ENCODE results near the gene SLC1A1.
"Not testable (repeated sequence)": the region's sequence is repeated elsewhere in the genome, so short reads cannot be mapped to it uniquely, and the experiment has no call there.

The SLC1A1 gene

DNA sequence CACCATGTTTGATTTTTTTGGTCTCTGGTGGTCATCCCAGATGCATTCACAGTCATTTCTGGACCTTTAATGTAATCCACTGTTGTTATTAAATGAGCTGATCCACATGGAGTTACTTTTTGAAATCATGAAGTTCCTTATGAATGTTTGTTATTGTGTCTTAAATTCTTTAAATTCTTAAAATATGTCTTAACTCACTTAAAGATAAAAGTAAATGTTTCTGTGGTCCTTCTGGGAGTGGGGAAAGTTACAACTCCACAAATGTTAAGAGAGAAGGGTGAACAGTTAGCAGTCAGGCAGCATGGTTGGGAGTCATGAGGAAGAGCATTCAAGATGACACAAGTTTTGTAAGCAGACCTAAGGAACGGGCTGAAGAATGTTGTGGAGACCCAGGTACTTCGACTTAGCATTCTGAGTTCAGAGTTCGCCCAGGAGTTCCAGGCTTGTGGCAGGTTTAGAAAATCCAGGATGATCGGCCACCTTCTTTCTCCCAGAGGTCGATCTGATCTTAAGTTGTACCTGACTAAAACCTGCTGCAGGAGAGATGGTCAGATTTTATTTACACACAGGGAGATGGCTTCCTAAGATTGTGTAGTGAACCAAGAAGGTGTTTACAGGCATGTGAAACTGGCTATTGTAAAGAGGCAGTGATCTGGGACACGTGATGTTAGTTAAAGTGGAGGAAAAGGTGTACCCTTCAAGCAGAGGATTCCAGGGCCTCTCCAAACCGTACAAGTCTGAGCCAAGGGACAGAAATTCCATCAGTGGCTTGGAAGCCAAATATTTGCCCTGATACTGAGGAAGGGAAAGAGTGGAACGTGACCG is 17.2 kb downstream of the SLC1A1 start:
- no peak for DNase-seq

DNA sequence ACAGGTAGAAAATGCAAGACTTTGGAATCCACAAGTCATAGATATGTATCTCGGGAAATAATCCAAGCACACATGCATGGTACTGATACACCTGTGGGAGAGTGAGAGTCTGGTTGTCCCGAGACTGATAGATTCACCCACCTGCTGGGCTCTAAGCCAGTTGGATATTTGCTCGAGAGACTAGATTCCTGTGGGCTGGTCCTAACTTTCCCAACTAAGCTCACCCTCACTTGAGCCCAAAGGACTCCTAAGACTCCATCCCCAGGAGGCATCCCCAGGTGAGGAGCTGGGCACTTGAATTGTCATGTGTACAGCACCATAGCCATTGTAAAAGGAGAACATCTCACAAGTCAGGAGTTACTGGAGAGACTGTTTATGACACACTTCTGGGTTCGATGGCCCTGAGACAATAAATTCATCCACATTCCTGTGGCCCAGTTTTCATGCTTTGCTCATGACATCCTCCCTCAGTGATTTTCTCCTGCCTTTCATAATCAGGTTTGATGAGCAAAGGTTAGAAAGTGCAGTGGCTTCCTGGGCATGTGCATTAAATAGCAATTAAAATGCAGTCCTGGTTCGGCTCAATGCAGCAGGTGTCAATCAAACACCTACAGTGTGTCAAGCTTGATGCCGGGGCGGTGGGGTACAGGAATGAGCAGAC is 18.1 kb downstream of the SLC1A1 start:
- DNase-seq = no peak

DNA sequence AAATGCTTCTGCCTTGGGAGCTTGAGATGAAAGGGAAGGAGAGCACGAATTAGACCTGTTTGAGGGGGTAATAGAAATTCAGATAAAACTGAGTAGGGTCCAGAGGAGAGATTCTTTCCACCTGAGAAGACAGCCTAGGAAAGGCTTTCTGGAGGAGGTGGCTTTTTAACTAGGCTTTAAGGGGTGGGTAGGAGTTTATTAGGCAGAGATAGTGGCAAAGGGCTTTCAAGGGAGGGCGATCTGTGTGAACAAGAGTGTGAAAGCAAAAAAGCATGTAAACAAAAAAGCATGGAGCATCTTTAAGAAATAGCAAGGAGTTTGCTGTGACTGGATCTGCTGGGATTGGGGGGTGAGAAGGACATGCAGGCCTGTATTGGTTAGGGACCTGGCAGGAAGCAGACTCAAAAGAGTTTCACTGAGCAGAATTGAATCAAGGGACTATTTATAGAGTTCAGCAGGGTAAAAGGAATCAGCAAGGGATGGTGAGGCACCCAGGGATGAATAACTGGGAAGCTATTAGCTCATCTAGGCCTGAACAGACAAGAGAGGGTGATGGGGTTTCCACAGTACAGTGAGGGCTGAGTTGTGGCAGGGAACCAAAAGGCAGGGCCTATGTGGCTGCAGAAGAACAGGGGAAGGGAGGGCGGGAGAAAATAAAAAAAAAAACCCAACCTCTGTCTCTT is 18.8 kb downstream of the SLC1A1 start:
- no peak for DNase-seq

DNA sequence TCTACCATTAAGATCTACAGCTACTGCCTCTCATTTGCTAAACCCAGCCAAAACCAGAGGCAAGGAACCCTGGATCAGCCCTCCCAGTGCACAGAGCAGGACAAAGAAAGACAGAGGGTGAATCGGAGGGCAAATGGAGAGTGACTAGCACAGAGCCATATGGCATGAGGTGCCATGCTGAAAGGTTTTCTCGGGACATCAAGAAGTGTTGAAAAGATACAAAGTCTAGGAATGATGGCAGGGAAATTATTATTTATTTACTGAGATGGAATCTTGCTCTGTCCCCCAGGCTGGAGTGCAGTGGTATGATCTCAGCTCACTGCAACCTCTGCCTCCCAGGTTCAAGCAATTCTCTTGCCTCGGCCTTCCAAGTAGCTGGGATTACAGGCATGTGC is 19.3 kb downstream of the SLC1A1 start:
- no peak for DNase-seq

DNA sequence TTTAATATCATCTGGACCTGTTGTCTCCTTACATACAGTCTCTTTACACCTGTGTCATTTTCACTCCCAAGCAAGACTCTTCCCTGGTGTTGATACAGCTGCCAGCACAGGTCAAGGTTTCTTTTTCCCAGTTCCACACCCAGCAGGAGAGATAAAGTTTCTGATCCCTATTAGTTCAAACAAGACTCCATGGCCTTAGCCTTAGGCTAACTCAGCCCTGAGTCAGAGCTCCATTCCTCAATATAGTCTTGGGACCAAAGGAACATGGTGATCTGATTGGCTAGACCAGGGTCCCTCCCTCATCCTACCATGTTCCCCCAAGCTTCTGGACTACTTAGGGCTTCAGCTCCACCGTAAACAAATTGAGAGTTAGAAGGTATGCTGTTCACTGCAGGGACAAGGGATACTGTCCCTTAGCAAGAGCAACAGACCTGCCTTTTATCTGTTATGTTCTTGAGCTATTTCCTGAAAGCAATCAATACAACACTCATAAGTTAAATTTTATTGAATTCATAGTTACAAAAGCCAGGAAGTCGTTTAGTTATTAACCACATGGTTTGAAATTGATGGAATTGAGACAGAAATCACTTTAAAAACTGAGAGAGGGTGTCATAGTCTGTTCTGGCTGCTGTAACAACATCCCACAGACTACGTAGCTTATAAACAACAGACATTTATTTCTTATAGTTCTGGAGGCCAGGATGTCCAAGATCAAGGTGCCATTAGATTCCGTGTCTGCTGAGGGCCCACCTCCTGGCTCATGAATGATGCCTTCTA is 20.5 kb downstream of the SLC1A1 start:
- DNase-seq = no peak

DNA sequence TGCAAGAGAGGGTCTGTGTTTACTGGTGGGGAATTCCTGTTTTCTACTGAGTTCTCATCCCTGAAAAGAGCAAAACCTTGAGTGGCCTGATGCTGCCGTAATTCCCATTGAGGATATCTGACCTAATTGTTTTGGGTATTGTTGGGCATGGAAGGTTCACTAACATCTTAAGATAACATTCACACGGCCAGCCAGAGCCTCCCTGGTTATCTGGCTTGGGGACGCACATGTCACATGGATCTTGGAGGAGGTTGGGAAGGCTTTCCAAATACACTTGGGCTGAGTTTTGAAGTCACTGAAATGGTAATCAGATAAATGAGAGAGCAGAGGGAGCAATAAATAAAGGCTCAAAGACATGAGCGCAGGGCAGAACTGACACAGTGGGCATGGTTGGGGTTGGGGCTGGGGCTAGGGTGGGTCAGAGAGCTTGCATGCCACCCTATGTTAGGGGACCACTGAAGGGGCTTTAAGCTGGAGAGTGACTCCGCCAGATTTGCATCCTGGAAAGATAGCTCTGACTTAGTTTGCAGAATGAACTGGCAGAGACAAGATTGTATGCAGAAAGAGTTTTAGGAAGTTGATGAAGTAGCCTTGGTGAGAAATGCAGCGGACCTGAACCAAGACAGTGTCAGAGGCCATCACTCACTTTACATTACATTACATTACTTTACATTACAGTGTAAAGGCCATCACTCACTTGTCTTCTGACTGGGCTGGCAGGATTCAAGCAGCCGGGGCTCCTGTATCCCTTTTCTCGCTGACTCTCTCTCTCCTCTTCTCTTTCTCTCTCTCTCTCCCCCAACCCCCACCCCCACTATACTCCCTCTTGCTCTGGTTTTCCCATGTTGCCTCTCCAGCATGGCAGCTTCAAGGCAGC is 24.2 kb downstream of the SLC1A1 start:
- no peak for DNase-seq

DNA sequence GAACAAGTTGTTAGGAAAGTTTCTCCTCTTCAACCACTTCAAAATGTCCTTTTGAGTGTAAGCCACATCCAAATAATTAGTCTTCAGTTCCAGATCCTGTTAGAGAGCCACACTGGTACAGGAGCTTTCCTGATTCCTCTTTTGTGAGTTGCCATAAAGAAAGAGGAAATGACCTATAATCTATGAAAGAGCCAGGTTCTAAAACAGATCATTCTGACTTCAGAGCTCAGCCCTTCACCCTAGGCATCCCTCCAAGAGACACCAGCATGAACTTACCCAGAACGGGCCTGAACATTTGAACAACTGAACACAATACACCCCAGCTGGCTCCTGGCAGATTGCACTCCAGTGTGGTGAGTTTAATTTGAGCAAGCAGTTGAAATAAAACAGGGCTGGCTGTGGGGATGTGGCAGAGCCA is 25.7 kb downstream of the SLC1A1 start:
- DNase-seq = no peak

DNA sequence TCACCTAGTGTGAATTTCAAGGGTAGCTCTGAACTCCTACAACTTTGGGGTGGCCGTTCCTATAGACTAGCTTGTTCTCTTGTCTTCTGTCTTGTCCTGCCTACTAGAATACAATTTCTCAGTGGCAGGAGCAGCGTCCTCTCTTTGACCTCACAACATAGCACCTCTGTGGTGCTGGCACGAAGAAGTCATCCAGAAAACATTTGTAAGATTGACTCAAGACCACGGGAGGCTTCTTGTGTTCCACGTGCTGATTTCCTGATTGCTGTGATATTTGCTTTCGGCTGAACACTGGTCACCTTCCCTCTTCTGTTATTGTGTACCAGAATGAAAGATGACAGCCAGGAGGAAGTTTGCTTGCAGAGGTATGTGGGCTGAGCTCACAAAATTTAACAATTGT is 27.0 kb downstream of the SLC1A1 start:
- DNase-seq = no peak

DNA sequence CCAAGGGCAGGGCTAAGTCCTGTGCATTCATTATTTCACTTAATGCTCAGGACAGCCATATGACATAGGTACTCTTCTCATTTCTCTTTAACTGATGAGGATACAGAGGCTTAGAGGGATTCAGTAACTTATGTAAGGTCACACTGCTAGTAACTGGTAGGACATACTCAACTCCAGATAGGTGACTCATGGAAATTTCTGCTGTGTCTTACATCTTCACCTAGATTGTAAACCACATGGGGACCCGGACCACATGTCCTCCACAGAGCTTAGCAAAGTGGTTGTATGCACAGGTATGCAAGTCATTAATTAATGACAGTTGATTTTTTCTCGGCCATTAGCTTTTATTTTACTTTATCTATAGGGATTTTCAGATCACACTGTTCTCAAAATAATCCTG is 29.3 kb downstream of the SLC1A1 start:
- no peak for DNase-seq

DNA sequence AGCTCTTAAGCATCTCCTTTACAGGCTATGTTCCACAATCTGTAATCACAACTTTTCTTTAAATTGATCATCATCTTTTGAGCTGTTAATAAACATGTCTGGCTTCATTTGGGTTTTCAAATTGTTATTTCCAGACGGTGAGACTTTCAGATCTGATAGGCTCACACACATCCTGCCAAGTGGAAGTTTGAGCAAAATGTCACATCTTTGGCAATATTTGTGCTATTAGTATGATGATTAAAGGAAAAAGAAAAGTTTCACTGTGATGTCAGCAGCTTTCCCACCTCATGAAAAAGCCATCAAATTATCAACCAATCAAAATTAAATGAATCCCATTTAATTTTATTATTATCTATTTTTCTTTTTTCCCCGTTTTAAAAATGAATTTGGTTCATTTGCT is 29.8 kb downstream of the SLC1A1 start:
- no peak for DNase-seq

DNA sequence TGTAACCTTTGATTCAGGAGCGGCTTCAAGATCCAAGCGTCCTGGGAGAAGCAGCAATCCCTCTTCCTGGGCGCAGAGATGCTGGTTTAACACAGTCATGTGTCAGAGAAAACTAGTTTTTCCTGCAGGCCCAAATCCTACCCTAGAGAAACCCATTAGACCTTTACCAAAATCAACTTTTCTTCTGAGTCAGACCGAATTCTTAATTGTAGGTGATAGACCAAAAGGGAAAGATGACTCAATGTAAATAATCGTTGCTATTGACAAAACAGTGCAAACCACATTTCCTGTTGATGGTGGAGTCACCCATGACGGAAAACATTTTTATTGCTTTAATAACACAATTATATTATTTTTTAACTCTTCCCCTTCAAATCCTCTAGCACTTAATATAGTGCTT is 40.1 kb downstream of the SLC1A1 start:
- DNase-seq = peak in 1 of 2 donors; percentile 43

DNA sequence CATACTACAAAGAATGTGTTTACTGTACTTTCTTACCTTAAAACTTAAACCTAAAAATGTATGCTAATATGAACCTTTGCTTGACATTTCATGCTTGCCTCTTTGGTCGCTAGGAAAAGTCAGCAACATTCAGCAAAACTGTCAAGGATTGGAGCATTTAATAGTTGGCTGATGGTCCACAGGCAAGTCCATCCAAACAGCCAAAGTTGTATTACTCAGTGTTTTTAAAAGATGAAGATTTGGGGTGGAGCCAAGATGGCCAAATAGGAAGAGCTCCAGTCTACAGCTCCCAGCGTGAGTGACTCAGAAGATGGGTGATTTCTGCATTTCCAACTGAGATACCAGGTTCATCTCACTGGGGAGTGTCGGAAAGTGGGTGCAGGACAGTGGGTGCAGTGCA is 40.6 kb downstream of the SLC1A1 start:
- not testable (repeated sequence) for DNase-seq

DNA sequence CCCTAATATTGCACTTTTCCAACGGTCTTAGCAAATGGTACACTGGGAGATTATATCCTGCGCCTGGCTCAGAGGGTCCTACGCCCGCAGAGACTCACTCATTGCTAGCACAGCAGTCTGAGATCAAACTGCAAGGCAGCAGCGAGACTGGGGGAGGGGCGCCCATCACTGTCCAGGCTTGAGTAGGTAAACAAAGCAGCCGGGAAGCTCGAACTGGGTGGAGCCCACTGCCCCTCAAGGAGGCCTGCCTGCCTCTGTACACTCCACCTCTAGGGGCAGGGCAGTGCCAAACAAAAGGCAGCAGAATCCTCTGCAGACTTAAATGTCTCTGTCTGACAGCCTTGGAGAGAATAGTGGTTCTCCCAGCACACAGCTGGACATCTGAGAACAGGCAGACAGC is 41.1 kb downstream of the SLC1A1 start:
- not testable (repeated sequence) for DNase-seq

DNA sequence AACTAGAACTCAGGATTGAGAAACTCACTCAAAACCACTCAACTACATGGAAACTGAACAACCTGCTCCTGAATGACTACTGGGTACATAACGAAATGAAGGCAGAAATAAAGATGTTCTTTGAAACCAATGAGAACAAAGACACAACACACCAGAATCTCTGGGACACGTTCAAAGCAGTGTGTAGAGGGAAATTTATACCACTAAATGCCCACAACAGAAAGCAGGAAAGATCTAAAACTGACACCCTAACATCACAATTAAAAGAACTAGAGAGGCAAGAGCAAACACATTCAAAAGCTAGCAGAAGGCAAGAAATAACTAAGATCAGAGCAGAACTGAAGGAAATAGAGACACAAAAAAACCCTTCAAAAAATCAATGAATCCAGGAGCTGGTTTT is 43.6 kb downstream of the SLC1A1 start:
- DNase-seq = not testable (repeated sequence)

DNA sequence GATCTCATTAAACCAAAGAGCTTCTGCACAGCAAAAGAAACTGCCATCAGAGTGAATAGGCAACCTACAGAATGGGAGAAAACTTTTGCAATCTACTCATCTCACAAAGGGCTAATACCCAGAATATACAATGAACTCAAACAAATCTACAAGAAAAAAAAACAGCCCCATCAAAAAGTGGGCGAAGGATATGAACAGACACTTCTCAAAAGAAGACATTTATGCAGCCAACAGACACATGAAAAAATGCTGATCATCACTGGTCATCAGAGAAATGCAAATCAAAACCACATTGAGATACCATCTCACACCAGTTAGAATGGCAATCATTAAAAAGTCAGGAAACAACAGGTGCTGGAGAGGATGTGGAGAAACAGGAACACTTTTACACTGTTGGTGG is 45.9 kb downstream of the SLC1A1 start:
- DNase-seq = not testable (repeated sequence)

DNA sequence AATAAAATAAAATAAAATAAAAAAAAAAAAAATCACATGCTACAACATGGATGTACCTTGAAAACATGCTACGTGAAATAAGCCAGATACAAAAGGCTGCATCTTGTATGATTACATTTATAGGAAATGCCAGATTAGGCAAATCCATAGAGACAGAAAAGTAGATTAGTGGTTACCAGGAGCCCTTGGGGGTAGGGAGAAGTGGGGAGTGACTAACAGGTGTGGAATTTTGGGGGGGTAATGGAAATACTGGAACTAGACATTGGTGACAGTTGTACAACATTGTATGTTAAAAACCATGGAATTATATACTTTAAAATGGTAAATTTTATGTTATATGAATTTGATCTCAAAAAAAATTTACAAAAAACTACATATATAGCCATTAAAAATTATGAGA is 47.3 kb downstream of the SLC1A1 start:
- DNase-seq = no peak

DNA sequence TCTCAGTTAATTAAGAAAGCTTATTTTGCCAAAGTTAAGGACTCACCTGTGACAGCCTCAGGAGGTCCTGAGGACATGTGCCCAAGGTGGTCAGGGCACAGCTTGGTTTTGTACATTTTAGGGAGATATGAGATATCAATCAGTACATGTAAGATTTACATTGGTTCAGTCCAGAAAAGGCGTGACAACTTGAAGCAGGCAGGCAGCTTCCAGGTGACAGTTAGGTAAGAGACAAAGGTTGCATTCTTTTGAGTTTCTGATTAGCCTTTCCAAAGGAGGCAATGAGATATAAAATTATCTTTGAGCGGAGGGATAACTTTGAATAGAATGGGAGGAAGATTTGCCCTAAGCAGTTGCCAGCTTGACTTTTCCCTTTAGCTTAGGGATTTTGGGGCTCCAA is 47.8 kb downstream of the SLC1A1 start:
- no peak for DNase-seq

DNA sequence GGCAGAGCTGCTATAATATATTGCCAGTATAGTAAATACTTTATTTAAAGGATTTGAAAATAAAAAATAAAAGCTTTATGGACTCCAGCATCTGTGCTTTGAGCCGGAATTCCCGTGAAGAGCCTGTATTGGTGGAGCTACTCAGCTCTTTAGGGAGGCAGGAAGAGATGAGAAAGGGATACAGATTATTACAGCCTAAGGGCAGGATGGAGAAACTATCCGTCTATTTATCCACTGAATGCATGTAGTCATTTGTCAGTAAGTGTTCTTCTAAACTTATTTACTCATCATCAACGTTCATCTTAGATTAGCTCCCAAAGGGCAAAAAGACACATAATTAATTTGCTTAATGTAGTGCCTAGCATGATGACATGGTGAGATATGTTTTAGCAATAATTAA is 48.4 kb downstream of the SLC1A1 start:
- no peak for DNase-seq

DNA sequence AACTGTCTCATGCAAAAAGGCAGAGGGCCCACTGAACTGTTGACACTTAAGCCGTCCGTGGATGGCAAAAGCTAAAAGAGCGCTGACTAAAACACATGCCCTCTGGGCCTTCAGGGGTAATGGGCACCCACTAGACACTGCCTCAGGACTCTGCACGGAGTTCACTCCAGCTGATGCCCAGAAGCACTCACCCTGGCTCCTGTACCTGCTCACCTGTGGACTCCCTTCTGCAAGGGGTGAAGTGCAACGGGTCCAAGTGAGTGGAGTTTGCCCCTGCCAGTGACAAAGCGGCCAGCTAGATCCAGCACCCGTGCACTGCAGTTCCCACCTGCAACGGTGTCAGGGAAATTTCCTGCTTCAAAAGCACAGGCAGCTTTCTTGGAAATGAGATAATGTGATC is 50.2 kb downstream of the SLC1A1 start:
- no peak for DNase-seq

DNA sequence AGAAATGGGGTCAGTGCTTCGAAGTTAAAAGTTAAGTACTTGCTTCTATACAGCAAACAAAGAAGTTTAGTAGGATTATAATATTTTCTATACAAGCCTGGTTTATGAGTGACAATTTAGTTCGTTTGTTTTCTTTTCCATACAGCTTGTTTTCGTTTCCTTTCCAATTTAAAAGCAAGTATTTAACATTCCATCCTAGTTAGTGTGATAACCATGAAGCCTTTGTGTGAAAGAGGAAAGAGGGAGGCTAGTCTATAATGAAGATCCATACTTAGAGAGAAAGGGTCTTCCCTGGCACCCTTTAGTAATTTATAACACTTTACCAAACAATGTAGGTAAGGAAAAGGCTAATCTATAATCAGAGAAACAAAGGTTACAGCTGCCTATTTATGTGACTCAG is 51.0 kb downstream of the SLC1A1 start:
- DNase-seq = no peak

DNA sequence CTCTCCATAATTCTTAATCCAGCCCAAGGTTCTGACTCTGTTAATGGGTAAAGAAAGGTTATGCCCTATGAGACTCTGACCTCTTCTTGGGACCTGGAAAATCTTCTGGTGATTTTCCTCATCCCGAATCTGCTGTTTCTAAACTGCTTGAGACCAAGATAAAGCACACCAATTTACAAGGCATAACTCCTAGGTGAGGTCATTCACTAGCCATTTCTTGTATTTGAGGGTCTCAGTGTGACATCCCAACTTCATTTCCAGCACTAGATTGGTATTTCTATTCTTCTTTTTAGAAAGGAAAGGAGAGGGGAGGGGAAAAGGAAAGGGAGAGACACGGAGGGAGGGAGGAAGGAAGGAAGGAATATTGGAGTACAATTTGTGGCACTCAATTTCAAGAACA is 51.6 kb downstream of the SLC1A1 start:
- no peak for DNase-seq

DNA sequence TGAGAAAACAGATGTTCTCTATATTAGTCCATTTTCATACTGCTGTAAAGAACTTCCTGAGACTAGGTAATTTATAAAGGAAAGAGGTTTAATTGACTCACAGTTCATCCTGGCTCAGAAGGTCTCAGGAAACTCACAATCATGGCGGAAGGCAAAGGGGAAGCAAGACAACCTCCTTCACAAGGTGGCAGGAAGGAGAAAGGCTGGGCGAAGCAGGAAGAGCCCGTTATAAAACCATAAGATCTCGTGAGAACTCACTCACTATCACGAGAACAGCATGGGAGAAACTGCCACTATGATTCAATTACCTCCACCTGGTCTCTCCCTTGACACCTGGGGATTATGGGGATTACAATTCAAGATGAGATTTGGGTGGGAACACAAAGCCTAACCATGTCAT is 54.4 kb downstream of the SLC1A1 start:
- DNase-seq = not testable (repeated sequence)
